HepG2 (cell line): ENCODE results near the gene CCDC57. TPM values are rescaled to one million over a fixed set of nuclear protein-coding genes. Genes with fewer than 3 reads are reported as not detected.
A peak's percentile ranks its signal among the peaks of the same experiment; 100 is the strongest.

Experiments used
- AGO1 ChIP-seq: fragments of 200-400 bp; formaldehyde crosslinking; IDR thresholded peaks from 2 replicates; pipeline ENCODE4 v1.6.1; 2017; ENCODE audit warnings: mild to moderate bottlenecking, low read depth, low read length, moderate library complexity; ENCODE audit not compliant: poor library complexity, severe bottlenecking
- ARNT2 ChIP-seq: sonication (generic); formaldehyde crosslinking; IDR thresholded peaks from 2 replicates; pipeline ENCODE4 v1.8.0; 2022; ENCODE audit warnings: mild to moderate bottlenecking, low read depth, missing genetic modification reagents, moderate library complexity
- ATF7 ChIP-seq, 2 experiments: fragments of 450-650 bp in 1 of 2; sonication (generic) in 1 of 2; formaldehyde crosslinking in 1 of 2; IDR thresholded peaks; 2 replicates each; pipeline versions ENCODE4 v1.4.0 to v1.6.1; 2016 to 2020; ENCODE audit warnings: antibody characterized with exemption in 1 of 2, mild to moderate bottlenecking in 1 of 2, missing genetic modification reagents in 1 of 2
- DNMT3B ChIP-seq: conservative IDR thresholded peaks from 2 replicates; pipeline ENCODE4 v1.6.1; 2016; ENCODE audit warnings: missing biosample characterization, control low read depth
- FOXO1 ChIP-seq: sonication (generic); formaldehyde crosslinking; IDR thresholded peaks from 2 replicates; pipeline ENCODE4 v1.4.0; 2020; ENCODE audit warnings: missing genetic modification reagents
- GLI4 ChIP-seq: sonication (generic); formaldehyde crosslinking; IDR thresholded peaks from 2 replicates; pipeline ENCODE4 v1.5.1; 2020; ENCODE audit warnings: missing genetic modification reagents, mild to moderate bottlenecking, moderate library complexity, borderline replicate concordance
- MATR3 ChIP-seq: sonication (generic); formaldehyde crosslinking; IDR thresholded peaks from 2 replicates; pipeline ENCODE4 v1.4.0; 2020; ENCODE audit warnings: missing genetic modification reagents
- SP140L ChIP-seq: sonication (generic); formaldehyde crosslinking; IDR thresholded peaks from 2 replicates; pipeline ENCODE4 v1.4.0; 2020; ENCODE audit warnings: missing genetic modification reagents, borderline replicate concordance
- ZBTB46 ChIP-seq: sonication (generic); formaldehyde crosslinking; IDR thresholded peaks from 2 replicates; pipeline ENCODE4 v1.4.0; 2020; ENCODE audit warnings: mild to moderate bottlenecking, missing genetic modification reagents, borderline replicate concordance
- ZFP90 ChIP-seq: sonication (generic); formaldehyde crosslinking; IDR thresholded peaks from 2 replicates; pipeline ENCODE4 v1.8.0; 2022; ENCODE audit warnings: missing genetic modification reagents, mild to moderate bottlenecking, inconsistent platforms, borderline replicate concordance
- ZNF263 ChIP-seq: sonication (generic); formaldehyde crosslinking; IDR thresholded peaks from 2 replicates; pipeline ENCODE4 v1.4.0; 2020; ENCODE audit warnings: missing genetic modification reagents
- ZNF337 ChIP-seq: sonication (generic); formaldehyde crosslinking; IDR thresholded peaks from 2 replicates; pipeline ENCODE4 v1.5.1; 2020; ENCODE audit warnings: missing genetic modification reagents, low read depth, mild to moderate bottlenecking, borderline replicate concordance
- ZNF33B ChIP-seq: sonication (generic); formaldehyde crosslinking; IDR thresholded peaks from 2 replicates; pipeline ENCODE4 v1.5.1; 2020; ENCODE audit warnings: mild to moderate bottlenecking, missing genetic modification reagents
- ZNF704 ChIP-seq: sonication (generic); formaldehyde crosslinking; IDR thresholded peaks from 2 replicates; pipeline ENCODE4 v1.8.1; 2023; ENCODE audit warnings: mild to moderate bottlenecking, inconsistent platforms, moderate library complexity, missing genetic modification reagents, borderline replicate concordance
- polyA plus RNA-seq, 8 experiments: library from polyadenylated mRNA; depleted of rRNA in 3 of 8; stranded (reverse) in 7 of 8; unstranded in 1 of 8; fragments of >200 nt; fragmentation: Illumina TruSeq in 4 of 8; extraction: Trizol in 4 of 8; gene quantifications; 2 replicates each; pipeline versions ENCODE4 v1.2.1 to v1.2.3, GENCODE V29; 2011 to 2016; ENCODE audit warnings: low read depth in 4 of 8, missing spikeins in 1 of 8, mixed read lengths in 1 of 8; ENCODE audit not compliant: insufficient read depth in 1 of 8
- total RNA-seq, 5 experiments: library from RNA; depleted of rRNA; stranded (reverse); fragments of >200 nt; fragmentation: Illumina TruSeq; extraction: Trizol; gene quantifications; 2 replicates each; pipeline ENCODE4 v1.2.3, GENCODE V29; 2016; ENCODE audit warnings: low read depth in 1 of 5

CCDC57 gene
- total and polyA plus RNA-seq, 2 of the 13 experiments (the other 11 are each of a cell fraction or from before 2014, with no cell fraction given): 59.3 to 59.9 TPM

- TF ChIP-seq GLI4 (CRISPR knock-in tag): no peak
- TF ChIP-seq ZNF337 (CRISPR knock-in tag): no peak
- TF ChIP-seq SP140L: no peak
- 0 out of 2 replicates have a peak, but pooled peaks have one; percentile 6 for TF ChIP-seq ZFP90
- no peak for TF ChIP-seq ZNF704 (CRISPR knock-in tag)
- TF ChIP-seq ATF7 (IDR thresholded peaks at IDR 0.05): no peak
- TF ChIP-seq ATF7 (CRISPR knock-in tag; IDR thresholded peaks at IDR 0.05): peak; percentile 44; the same call in 1 of the 2 replicates
- TF ChIP-seq AGO1: peak; percentile 43
- TF ChIP-seq ZNF33B (CRISPR knock-in tag): no peak
- TF ChIP-seq ZBTB46 (CRISPR knock-in tag): 0 out of 2 replicates have a peak, but pooled peaks have one; percentile 21
- no peak for TF ChIP-seq MATR3 (CRISPR knock-in tag)
- TF ChIP-seq ARNT2 (CRISPR knock-in tag): 0 out of 2 replicates have a peak, but pooled peaks have one; percentile 8
- no peak for TF ChIP-seq ZNF263 (CRISPR knock-in tag)
- TF ChIP-seq DNMT3B: no peak
- 0 out of 2 replicates have a peak, but pooled peaks have one; percentile 1 for TF ChIP-seq FOXO1 (CRISPR knock-in tag)
- TF ChIP-seq, all 625 proteins: peak for 23
Observed at GRCh38 chr17:82226146-82226808, 13.6 kb upstream of the CCDC57 start (continued).
